Measurements from ENCODE around the gene RAB11FIP4.

RAB11FIP4 gene

GRCh38 chr17:31427684-31428083 lies 36.2 kb downstream of the RAB11FIP4 start:
- no peak for DNase-seq (ENCODE audit: low read depth)
- no peak overlapping the region for H3K4me3 ChIP-seq (replicated peaks; ENCODE audit: low read depth, low read length)
- TF ChIP-seq CTCF (IDR thresholded peaks at IDR 0.05; ENCODE audit: low read length, missing control alignments) = no peak

- DNase-seq (ENCODE audit: low read depth) = no peak
- no peak overlapping the region for H3K4me3 ChIP-seq (replicated peaks; ENCODE audit: low read depth, low read length)
- no peak for TF ChIP-seq CTCF (IDR thresholded peaks at IDR 0.05; ENCODE audit: low read length, missing control alignments)
These were observed 36.6 kb downstream of the RAB11FIP4 start for GRCh38 chr17:31428111-31428510.

GRCh38 chr17:31428512-31428911 lies 37.0 kb downstream of the RAB11FIP4 start:
- DNase-seq (ENCODE audit: low read depth) = no peak
- no peak for TF ChIP-seq CTCF (IDR thresholded peaks at IDR 0.05; ENCODE audit: low read length, missing control alignments)

GRCh38 chr17:31431098-31431851 lies 39.8 kb downstream of the RAB11FIP4 start:
- DNase-seq (ENCODE audit: low read depth) = no peak
- H3K4me3 ChIP-seq (replicated peaks; ENCODE audit: low read depth, low read length) = no peak overlapping the region
- no peak for TF ChIP-seq CTCF (IDR thresholded peaks at IDR 0.05; ENCODE audit: low read length, missing control alignments)

More at GRCh38 chr17:31428512-31428911, 37.0 kb downstream of the RAB11FIP4 start:
- no peak overlapping the region for H3K4me3 ChIP-seq (replicated peaks; ENCODE audit: low read depth, low read length)

- no peak overlapping the region for H3K4me3 ChIP-seq (replicated peaks; ENCODE audit: low read depth, low read length)
- no peak for TF ChIP-seq CTCF (IDR thresholded peaks at IDR 0.05; ENCODE audit: low read length, missing control alignments)
- no peak for DNase-seq (ENCODE audit: low read depth)
These were observed 40.6 kb downstream of the RAB11FIP4 start for GRCh38 chr17:31431852-31432658.

GRCh38 chr17:31433091-31433790 lies 41.8 kb downstream of the RAB11FIP4 start:
- H3K4me3 ChIP-seq (replicated peaks; ENCODE audit: low read depth, low read length) = no peak overlapping the region
- DNase-seq (ENCODE audit: low read depth) = no peak
- TF ChIP-seq CTCF (IDR thresholded peaks at IDR 0.05; ENCODE audit: low read length, missing control alignments) = no peak

All from fibroblast of pulmonary artery (primary cell).